GM10266 (cell line): Measurements from ENCODE around the gene PIKFYVE.

ENCODE experiments used
- DNase-seq: peaks from one replicate; pipeline ENCODE4 v3.0.0; 2012; ENCODE audit errors: extremely low spot score
- CTCF ChIP-seq: IDR thresholded peaks from 2 replicates; pipeline ENCODE4 v1.5.1; 2012; ENCODE audit warnings: mild to moderate bottlenecking, low read depth; ENCODE audit not compliant: control insufficient read depth, insufficient read depth; ENCODE audit errors: missing control alignments

PIKFYVE gene

GRCh38 chr2:208295834-208296233, 29.8 kb downstream of the PIKFYVE start:
- no peak for DNase-seq
- TF ChIP-seq CTCF: no peak

GRCh38 chr2:208296610-208297009, 30.6 kb downstream of the PIKFYVE start:
- TF ChIP-seq CTCF: no peak
- DNase-seq: no peak

- no peak for DNase-seq
Measured at GRCh38 chr2:208297961-208298360, 31.9 kb downstream of the PIKFYVE start.

GRCh38 chr2:208300847-208301618, 35.0 kb downstream of the PIKFYVE start:
- TF ChIP-seq CTCF: no peak
- DNase-seq: no peak

More at GRCh38 chr2:208297961-208298360, 31.9 kb downstream of the PIKFYVE start:
- no peak for TF ChIP-seq CTCF

GRCh38 chr2:208304157-208304556, 38.1 kb downstream of the PIKFYVE start:
- no peak for TF ChIP-seq CTCF
- DNase-seq: no peak

- no peak for TF ChIP-seq CTCF
Measured at GRCh38 chr2:208304695-208305094, 38.6 kb downstream of the PIKFYVE start.

GRCh38 chr2:208306291-208306690, 40.2 kb downstream of the PIKFYVE start:
- TF ChIP-seq CTCF: no peak
- DNase-seq: no peak

More at GRCh38 chr2:208304695-208305094, 38.6 kb downstream of the PIKFYVE start:
- DNase-seq: no peak
